Activated T-cell treated with anti-CD3 and anti-CD28 coated beads for 1 hour (primary cell): ENCODE data around the gene CDH4.

Source experiments
- DNase-seq: peaks from one replicate; pipeline ENCODE4 v3.0.0-alpha.2; 2020; ENCODE audit warnings: low read depth

The CDH4 gene

GRCh38 chr20:61631751-61632150 is 379.7 kb downstream of the CDH4 start:
- no peak for DNase-seq

DNA sequence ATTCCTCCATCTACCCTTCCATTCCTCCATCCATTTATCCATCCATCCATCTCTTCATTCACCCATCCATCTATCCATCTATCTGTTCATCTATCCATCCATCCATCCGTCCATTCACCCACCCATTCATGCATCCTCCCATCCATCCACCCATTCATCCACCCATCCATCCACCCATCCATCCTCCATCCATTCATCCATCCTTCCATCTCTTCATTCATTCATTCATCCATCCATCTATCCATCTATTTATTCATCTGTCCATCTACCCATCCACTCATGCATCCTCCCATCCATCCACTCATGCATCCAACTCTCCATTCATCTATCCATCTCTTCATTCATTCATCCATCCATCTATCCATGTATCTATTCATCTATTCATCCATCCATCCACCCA is 380.9 kb downstream of the CDH4 start:
- no peak for DNase-seq

GRCh38 chr20:61634376-61635145 is 382.5 kb downstream of the CDH4 start:
- DNase-seq, result no peak

GRCh38 chr20:61635721-61636455 is 383.8 kb downstream of the CDH4 start:
- DNase-seq, result no peak

DNA sequence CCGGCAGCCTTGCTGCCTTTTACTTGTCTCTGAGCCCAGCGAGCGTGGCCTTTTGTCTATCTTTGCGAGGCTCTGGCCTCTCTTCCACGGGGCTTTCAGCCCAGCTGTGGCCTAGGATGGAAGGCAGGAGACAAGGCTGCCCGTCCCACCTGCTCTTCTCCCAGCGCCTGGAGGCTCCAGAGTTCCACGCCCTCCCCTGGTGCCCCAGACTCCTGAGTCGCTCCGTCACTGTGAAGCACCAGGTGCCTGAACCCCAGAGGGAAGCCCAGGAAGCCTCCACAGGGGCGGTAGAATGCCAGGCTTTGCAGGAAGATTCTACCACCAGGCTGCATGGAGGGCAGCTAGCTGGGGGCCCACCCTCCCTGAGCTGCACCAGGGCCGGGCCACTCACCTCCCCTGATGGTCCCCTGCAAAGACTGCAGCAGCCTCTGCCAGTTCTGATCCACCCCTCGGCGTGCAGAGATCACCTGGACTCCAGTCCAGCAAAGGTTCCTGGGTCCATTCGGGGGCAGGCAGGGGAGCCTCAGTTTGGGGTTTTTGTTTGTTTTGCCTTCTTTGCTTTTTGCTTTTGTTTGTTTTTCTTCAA is 384.6 kb downstream of the CDH4 start:
- no peak for DNase-seq

- DNase-seq, result no peak
These were observed 386.9 kb downstream of the CDH4 start for GRCh38 chr20:61638802-61639585.

- DNase-seq, result no peak
These were observed 388.2 kb downstream of the CDH4 start for GRCh38 chr20:61640131-61640870.

GRCh38 chr20:61640871-61641245 is 388.8 kb downstream of the CDH4 start:
- no peak for DNase-seq

DNA sequence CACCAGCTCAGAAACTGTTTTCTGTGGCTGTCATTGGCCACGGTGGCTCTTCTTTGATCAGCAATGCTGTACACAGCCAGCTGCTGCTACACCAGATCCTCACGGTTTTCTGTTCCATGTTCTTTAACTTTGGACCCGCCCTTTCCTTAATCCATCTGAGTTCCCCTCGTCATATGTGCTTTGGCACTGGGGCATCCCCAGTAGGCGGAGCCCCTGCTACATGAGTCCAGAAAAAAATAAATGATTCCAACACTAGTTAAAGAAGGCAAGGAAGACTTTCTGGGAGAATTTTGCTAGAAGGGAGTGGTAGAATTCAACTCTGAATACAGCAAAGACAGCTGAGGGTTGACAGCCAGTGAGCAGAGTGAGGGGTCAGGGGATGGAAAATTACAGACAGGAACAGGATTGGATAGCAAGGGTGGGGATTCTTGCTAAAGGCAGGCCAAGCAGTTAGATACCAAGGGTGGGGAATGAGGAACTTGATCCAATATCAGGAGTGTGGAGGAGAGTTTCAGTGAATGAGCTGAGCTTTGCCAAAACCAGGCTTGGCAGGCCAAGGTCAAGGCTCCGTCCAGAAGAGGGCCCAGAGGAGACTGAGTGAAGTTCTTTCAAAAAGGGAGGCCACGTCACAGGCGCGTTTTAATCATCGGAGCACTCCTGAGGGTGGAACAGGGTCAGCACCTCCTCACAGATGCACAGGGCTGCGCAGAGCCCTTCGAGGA is 391.8 kb downstream of the CDH4 start:
- no peak for DNase-seq

- DNase-seq, result no peak
These were observed 392.5 kb downstream of the CDH4 start for GRCh38 chr20:61644378-61645076.

GRCh38 chr20:61645732-61646131 is 393.7 kb downstream of the CDH4 start:
- no peak for DNase-seq

GRCh38 chr20:61646453-61646852 is 394.4 kb downstream of the CDH4 start:
- DNase-seq, result no peak

DNA sequence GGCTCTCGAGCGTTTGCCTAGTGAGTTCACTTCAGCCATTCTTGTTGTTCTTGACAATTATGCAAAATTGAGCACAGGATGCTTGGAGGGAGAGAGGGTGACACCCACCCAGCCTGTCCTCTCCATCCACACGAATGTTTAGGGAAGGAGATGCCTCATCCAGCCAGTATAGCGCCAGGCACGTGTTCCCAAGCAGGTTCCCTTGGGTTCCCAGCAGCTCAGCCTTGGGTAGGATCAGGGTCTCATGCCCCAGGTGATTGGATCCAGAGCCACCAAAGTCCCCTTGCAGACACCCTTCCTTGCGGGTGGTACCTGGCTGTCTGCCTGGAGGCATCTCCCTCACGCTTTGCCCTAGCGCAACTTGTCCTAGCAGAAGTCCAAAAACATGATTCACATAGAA is 394.9 kb downstream of the CDH4 start:
- DNase-seq, result no peak

DNA sequence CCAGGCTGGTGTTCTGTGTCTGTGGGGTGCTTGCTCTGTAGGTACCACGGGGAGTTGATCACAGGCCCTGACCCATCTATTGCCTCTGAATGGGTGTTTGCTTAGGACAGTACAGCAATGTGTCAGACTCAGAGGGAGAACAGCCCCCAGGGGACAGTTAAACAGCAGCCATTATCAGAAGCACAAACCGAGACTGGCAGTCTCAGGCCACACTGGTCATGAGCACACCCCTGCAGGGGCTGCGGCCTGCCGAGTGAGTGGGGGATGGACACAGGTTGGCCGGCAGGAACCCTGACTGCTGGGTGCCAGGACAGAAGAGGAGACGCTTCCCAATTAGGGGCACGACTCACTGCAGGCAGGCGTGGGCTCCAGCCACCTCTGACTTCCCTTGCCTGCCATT is 395.6 kb downstream of the CDH4 start:
- DNase-seq, result no peak

- no peak for DNase-seq
These were observed 397.2 kb downstream of the CDH4 start for GRCh38 chr20:61649105-61649859.

GRCh38 chr20:61649860-61650162 is 397.8 kb downstream of the CDH4 start:
- no peak for DNase-seq

DNA sequence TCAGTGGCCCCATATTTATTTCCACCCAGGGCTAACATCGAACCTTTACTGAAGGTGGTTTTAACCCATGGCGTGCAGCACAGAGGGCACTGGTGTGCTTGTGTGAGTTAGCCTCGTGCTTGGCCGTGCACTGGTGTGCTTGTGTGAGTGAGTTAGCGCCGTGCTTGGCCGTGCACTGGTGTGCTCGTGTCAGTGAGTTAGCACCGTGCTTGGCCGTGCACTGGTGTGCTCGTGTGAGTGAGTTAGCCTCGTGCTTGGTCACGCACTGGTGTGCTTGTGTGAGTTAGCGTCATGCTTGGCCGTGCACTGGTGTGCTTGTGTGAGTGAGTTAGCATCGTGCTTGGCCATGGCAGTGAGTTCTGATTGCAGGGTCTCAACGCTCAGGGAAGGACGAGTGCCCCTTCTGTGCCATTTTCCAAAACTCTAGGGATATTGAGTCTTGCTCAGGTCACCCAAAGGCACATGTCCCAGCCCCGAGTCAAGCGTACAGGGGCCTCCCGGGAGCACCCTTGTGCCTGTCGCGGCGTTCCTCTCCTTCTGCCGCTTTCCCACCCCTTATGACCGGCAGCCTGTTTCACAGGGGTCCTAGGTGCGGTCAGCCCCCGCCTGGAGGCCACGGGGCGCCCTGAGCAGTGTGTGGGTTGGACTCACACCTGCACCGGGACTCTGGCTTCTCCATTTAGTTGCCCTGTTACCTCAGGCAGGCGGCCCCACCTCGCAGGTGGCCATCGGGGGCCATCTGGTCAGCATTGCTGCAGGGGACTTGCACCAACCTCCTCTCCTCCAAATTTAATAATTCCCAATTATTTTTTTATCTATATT is 399.1 kb downstream of the CDH4 start:
- DNase-seq, result no peak

DNA sequence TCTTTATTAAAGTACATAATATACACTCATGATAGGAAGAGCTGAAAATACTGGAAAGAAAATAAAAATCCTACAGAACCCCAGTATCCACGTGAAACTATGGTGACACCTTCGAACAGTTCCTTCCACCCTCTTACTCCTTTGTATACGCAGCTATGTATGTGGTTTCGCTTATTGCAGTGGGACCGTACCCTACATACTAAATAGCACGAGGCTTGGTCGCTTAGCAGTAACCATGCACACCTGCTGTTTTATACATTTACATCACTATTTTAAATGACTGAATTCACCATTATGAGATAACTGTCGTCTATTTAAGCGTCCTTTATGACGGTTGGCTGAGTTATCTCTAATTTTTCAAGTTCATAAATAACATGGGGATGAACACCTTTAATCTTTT is 400.1 kb downstream of the CDH4 start:
- no peak for DNase-seq

GRCh38 chr20:61654726-61655125 is 402.7 kb downstream of the CDH4 start:
- no peak for DNase-seq
